AG04449 (cell line): ENCODE data around the gene BATF3.

Experiments
- CTCF ChIA-PET: fragments of 350-600 bp; formaldehyde crosslinking; extraction: SDS; loops from one replicate; lab custom pipeline; 2021; ENCODE audit warnings: antibody characterized with exemption; lab: Yijun Ruan, JAX
- POLR2A ChIA-PET: fragments of 400-600, 350-600 bp; formaldehyde crosslinking; extraction: SDS; loops from one replicate; lab custom pipeline; 2020; ENCODE audit warnings: antibody characterized with exemption, inconsistent platforms; lab: Yijun Ruan, JAX
- DNase-seq: peaks from one replicate; pipeline ENCODE4 v3.0.0-alpha.2; 2010; ENCODE audit warnings: low read depth, low spot score
- H3K4me3 ChIP-seq: 2 replicates; pipeline ENCODE4 v1.5.1; 2011; ENCODE audit warnings: low read depth, mild to moderate bottlenecking, control low read depth, low read length
- TF ChIP-seq, protein P1 (sequence below): IDR thresholded peaks from one replicate; pipeline ENCODE4 v1.5.1; 2011; ENCODE audit warnings: mild to moderate bottlenecking, moderate library complexity, low read length, control low read depth, inconsistent platforms; ENCODE audit not compliant: insufficient read depth; ENCODE audit errors: missing control alignments

Gene BATF3, protein sequence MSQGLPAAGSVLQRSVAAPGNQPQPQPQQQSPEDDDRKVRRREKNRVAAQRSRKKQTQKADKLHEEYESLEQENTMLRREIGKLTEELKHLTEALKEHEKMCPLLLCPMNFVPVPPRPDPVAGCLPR

DNA sequence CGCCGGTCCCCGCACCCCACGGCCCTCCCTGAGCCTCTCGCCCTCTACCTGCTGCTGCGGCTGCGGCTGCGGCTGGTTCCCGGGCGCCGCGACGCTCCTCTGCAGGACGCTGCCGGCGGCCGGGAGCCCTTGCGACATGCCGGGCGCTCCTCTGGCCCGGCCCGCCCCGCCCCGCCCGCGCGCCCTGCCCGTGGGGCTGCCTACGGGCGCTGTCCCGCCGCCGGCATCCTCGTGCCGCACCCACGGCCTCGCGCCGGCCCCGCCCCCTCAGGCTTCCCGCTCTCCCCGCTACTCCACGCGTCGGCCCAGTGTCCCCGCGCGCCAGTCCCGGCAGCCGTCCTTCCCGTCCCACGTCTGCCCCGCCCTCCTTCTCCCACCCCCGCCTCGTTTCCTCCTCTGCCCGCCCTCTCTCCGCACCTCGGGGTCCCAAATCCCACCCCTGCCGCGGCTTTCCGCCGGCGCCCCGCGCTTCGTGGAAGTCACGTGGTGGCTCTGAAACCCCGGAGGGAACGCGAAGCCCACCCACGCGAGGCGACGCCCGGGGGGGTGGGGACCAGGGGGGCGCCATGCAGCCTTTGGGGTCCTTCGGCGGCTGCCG is at the start of gene BATF3:
Gene BATF3 (minus strand): TSS at position 216 of the 598 bp plus-strand sequence. CDS start 78 bp downstream, at position 138.
- no peak for DNase-seq
- POLR2A ChIA-PET: no interaction called here

DNA sequence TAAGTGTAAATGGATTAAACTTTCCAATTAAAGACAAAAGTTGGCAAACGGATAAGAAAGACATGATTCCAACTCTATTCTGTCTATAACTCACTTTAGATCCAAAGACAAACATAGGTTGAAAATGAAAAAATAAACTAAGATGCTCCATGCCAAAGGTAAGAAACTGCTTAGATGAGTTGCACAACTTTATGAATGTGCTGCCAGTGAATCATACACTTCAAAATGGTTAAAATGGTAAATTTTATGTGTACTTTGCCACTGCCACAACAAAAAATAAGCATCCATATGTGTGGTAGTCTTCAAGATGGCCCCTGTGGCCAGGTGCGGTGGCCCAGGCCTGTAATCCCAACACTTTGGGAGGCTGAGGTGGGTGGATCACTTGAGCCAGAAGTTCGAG is 46.9 kb upstream of the BATF3 start:
- H3K4me3 ChIP-seq: no peak overlapping the region
- no peak for DNase-seq
- TF ChIP-seq, protein P1, sequence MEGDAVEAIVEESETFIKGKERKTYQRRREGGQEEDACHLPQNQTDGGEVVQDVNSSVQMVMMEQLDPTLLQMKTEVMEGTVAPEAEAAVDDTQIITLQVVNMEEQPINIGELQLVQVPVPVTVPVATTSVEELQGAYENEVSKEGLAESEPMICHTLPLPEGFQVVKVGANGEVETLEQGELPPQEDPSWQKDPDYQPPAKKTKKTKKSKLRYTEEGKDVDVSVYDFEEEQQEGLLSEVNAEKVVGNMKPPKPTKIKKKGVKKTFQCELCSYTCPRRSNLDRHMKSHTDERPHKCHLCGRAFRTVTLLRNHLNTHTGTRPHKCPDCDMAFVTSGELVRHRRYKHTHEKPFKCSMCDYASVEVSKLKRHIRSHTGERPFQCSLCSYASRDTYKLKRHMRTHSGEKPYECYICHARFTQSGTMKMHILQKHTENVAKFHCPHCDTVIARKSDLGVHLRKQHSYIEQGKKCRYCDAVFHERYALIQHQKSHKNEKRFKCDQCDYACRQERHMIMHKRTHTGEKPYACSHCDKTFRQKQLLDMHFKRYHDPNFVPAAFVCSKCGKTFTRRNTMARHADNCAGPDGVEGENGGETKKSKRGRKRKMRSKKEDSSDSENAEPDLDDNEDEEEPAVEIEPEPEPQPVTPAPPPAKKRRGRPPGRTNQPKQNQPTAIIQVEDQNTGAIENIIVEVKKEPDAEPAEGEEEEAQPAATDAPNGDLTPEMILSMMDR: no peak
- ChIA-PET CTCF (interaction anchor here (0.7 to 7.6 kb wide), 11 partner anchors 7 to 442 kb away, joined by 3 to 83 read pairs (median 4); partner anchors contain the start of gene BATF3), POLR2A (no interaction called here)

More for the DNA sequence above, at the start of gene BATF3:
- CTCF ChIA-PET: interaction anchor here (1.0 to 1.9 kb wide), 4 partner anchors 22 to 222 kb away, joined by 4 read pairs; no protein-coding TSS in a partner anchor
- TF ChIP-seq, protein P1: no peak
- peak within 1 kb of the TSS; percentile 62 for H3K4me3 ChIP-seq

DNA sequence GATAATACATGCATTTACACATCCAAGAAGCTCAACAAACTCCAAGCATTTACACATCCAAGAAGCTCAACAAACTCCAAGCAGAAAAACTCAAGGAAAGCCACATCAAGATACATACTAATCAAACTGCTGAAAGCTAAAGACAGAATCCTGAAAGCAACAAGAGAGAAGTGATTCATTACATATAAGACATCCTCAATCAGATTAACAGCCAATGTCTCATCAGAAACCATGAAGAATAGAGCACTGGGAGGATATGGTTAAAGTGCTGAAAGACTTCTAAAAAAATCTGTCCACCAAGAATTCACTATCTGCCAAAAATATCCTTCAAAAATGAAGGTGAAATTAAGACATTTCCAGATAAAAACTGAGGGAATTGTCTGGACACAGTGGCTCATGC is 45.7 kb upstream of the BATF3 start:
- DNase-seq: no peak
- TF ChIP-seq, protein P1: no peak
- ChIA-PET POLR2A (no interaction called here), CTCF (interaction anchor here (1.1 to 2.0 kb wide), 2 partner anchors 80 to 268 kb away, joined by 5 to 9 read pairs; no protein-coding TSS in a partner anchor)
- no peak overlapping the region for H3K4me3 ChIP-seq

DNA sequence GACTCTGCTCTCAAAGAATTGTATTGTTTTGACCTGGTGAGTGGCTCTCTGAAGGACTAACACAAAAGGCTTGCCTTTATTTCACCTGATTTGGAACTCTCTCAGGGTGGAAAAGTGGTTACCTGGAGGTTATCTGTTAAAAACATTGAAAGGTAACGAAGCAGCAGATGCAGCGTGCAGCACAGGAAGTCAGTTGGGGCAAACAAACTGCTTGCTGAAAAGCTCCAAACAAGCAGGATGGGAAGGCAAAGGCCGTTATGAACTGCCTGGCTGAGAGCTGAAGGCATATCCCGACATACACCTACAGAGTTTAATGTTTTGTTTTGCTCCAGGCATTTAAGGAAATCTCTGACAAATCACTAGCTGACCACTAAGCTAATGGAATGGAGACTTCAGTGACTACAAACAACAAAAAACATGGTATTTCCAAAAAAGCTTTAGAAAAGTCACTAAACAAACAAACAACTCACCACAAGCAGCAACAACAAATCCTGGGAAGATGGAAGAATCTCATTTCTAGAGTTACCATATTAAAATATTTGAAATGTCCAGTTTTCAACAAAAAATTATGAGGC is 44.3 kb upstream of the BATF3 start:
- no peak for DNase-seq
- POLR2A ChIA-PET: no interaction called here
- TF ChIP-seq, protein P1: no peak

DNA sequence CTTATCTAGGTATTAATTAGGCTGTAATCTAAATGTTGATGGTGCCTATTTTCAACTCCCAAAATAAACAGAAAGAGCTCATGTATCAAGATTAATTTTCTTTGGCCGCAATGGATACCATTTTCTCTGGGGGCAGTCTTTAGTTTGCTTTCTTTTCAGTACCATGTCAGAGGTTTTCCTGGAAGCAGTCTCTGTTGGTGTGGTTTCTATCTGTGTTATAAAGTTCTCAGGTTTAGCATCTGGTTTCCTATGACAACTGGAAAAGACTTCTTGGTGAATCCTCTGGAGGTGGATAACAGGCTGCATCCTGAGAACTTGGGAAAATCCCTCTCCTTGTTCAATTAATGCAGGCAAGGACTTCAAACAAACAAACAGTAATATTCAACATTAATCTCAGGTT is 38.7 kb upstream of the BATF3 start:
- DNase-seq: no peak
- TF ChIP-seq, protein P1: no peak
- CTCF ChIA-PET: interaction anchor here (1.0 to 7.8 kb wide), 5 partner anchors 12 to 261 kb away, joined by 3 to 83 read pairs (median 4); no protein-coding TSS in a partner anchor
- no peak overlapping the region for H3K4me3 ChIP-seq
- POLR2A ChIA-PET: no interaction called here

More for the DNA sequence above, 44.3 kb upstream of the BATF3 start:
- CTCF ChIA-PET: no interaction called here
- H3K4me3 ChIP-seq: no peak overlapping the region

DNA sequence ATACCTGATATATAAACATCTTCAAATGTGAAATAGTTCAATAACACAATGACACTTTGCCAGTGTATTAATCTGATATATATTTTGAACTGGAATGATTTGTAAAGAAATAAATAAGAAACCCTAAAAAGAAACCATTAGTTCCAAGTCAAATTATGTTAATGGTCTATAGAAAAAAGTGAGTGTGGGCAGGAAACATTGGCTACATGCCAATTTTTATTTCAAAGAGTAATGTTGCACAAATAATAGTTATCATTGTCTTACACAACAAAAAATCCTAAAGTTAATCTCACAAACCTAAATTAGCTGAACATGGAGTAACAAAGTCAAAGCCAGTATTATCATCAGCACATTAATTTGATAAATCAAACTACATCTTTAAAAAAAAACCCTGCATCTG is 37.9 kb upstream of the BATF3 start:
- ChIA-PET CTCF (interaction anchor here (1.0 to 7.8 kb wide), 6 partner anchors 13 to 260 kb away, joined by 3 to 83 read pairs (median 4); no protein-coding TSS in a partner anchor), POLR2A (no interaction called here)
- no peak overlapping the region for H3K4me3 ChIP-seq
- TF ChIP-seq, protein P1: no peak
- DNase-seq: no peak
